ENCODE results near the gene LMX1A. TPM values are rescaled to one million over a fixed set of nuclear protein-coding genes. Genes with fewer than 3 reads are reported as not detected.

LMX1A gene
- total RNA-seq, 1 donor from 2014 or later: not detected

DNA sequence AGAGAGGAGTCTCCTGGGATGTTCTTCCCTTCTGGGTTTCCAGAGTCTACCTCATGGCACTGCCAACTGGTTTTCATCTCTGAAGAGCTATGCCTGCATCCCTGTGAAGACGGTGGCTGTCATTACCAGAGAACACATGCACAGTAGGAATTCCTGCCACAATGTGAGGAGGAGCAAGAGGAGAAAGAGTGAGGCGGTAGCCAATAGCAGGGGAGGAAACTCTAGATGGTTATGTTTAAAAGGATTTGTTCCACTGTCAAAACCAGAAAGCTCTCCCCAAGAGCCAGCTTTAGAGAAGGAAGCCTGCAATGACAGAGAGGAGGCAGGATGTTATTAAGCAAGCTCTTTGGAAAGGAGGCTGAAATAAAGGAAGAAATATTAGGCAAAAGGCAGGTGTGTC, 12.3 kb downstream of the LMX1A start:
- H3K36me3 Mint-ChIP-seq (ENCODE audit: low read depth): no peaks in the 10 kb centered on the region
- peaks cover 94% of the 10 kb centered on the region for H3K27me3 Mint-ChIP-seq (ENCODE audit: low read depth)
- peaks cover 4% of the 10 kb centered on the region for H3K4me1 Mint-ChIP-seq
- no peak overlapping the region for H3K4me3 Mint-ChIP-seq
- DNase-seq (ENCODE audit: low read depth, low spot score): no peak
- no peaks in the 10 kb centered on the region for H3K9me3 Mint-ChIP-seq
- TF ChIP-seq, protein P1, sequence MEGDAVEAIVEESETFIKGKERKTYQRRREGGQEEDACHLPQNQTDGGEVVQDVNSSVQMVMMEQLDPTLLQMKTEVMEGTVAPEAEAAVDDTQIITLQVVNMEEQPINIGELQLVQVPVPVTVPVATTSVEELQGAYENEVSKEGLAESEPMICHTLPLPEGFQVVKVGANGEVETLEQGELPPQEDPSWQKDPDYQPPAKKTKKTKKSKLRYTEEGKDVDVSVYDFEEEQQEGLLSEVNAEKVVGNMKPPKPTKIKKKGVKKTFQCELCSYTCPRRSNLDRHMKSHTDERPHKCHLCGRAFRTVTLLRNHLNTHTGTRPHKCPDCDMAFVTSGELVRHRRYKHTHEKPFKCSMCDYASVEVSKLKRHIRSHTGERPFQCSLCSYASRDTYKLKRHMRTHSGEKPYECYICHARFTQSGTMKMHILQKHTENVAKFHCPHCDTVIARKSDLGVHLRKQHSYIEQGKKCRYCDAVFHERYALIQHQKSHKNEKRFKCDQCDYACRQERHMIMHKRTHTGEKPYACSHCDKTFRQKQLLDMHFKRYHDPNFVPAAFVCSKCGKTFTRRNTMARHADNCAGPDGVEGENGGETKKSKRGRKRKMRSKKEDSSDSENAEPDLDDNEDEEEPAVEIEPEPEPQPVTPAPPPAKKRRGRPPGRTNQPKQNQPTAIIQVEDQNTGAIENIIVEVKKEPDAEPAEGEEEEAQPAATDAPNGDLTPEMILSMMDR (conservative IDR thresholded peaks at IDR 0.05): no peak
- no peak overlapping the region for H3K27ac Mint-ChIP-seq (ENCODE audit: unreplicated experiment)

DNA sequence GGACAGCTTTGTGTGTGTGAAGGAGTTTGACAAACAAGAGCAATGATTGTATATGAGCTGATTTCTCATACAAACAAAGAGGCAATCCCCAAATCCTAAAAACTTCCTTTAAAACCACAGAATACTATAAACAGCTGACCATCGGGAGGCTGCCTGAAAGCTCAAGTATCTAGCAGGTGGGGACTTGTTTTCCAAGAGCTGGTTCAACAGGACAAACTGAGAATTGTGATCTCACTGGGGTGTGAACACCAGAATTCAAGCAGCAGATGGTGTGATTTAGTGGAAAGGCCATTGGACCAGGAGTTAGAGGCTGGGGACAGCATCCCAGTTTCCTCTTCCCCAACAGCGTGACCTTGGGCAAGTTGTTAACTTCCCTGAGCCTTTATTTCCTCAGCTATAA, 13.9 kb downstream of the LMX1A start:
- H3K9me3 Mint-ChIP-seq: no peaks in the 10 kb centered on the region
- peaks cover 89% of the 10 kb centered on the region for H3K27me3 Mint-ChIP-seq (ENCODE audit: low read depth)
- H3K4me1 Mint-ChIP-seq: peaks cover 4% of the 10 kb centered on the region
- DNase-seq (ENCODE audit: low read depth, low spot score): no peak
- TF ChIP-seq, protein P1 (conservative IDR thresholded peaks at IDR 0.05): no peak
- no peaks in the 10 kb centered on the region for H3K36me3 Mint-ChIP-seq (ENCODE audit: low read depth)
- H3K27ac Mint-ChIP-seq (ENCODE audit: unreplicated experiment): no peak overlapping the region
- H3K4me3 Mint-ChIP-seq: no peak overlapping the region

DNA sequence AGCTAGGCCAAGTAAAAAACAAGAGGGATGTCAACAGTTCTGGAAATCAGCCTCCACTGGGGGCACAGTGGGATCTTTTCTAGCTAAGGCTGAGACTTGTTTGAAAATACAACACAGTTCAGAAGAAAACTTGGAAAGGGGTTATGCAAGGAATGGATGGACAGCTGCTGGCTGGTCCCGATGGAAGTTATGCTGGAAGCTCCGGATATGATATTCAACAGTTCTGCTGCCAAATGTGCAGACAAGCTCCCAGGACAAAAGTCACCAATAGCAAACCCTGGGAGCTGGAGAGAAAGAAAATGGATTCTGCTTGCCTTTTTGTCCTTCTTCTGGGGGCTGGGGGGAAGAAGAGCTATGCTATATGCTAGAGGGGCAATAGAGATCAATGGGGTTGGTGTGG, 14.3 kb downstream of the LMX1A start:
- Mint-ChIP-seq H3K4me1 (peaks cover 4% of the 10 kb centered on the region), H3K9me3 (no peaks in the 10 kb centered on the region), H3K36me3 (ENCODE audit: low read depth) (no peaks in the 10 kb centered on the region), H3K4me3 (no peak overlapping the region), H3K27ac (ENCODE audit: unreplicated experiment) (no peak overlapping the region), H3K27me3 (ENCODE audit: low read depth) (peaks cover 89% of the 10 kb centered on the region)
- TF ChIP-seq, protein P1 (conservative IDR thresholded peaks at IDR 0.05): no peak
- DNase-seq (ENCODE audit: low read depth, low spot score): no peak

DNA sequence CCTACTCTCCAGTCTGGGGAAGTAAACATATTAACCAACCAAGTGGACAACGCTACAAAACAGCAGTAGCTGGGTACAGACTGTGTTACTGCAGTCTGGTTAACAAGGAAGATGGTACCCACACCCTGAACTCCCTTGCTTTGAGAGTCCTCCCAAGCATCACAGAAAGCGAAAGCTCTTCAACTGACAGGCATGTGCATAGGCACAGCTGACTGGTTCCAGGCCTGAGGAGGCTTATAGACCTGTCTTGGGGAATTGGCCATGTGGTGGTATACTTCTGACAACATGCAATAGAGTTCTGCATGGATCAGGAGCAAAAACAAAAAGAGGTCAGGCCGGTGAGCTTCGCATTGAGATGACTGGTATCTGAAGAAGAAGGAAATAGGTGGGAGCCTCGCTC, 17.4 kb downstream of the LMX1A start:
- no peaks in the 10 kb centered on the region for H3K36me3 Mint-ChIP-seq (ENCODE audit: low read depth)
- no peak overlapping the region for H3K4me3 Mint-ChIP-seq
- peaks cover 72% of the 10 kb centered on the region for H3K27me3 Mint-ChIP-seq (ENCODE audit: low read depth)
- no peak for DNase-seq (ENCODE audit: low read depth, low spot score)
- no peaks in the 10 kb centered on the region for H3K9me3 Mint-ChIP-seq
- no peak overlapping the region for H3K27ac Mint-ChIP-seq (ENCODE audit: unreplicated experiment)
- TF ChIP-seq, protein P1 (conservative IDR thresholded peaks at IDR 0.05): no peak
- H3K4me1 Mint-ChIP-seq: peaks cover 3% of the 10 kb centered on the region

DNA sequence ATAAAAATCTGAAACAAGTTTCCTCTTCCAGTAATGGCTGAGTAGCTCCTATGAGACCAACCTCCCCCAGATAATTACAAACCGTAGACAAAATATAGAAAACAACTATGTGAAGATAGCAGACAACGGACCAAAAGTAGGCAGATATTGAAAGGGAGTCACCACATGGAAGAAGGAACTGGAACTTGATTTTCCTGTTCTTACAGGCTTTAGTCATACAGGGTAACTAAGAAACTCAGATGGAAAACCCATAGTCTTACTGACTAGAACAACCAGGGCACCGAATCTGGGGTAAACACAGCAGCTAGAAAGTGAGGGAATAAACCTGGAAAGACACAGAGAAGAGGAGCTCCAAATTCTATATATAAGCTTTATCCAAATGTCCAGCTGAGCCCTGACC, 26.0 kb downstream of the LMX1A start:
- peaks cover 65% of the 10 kb centered on the region for H3K27me3 Mint-ChIP-seq (ENCODE audit: low read depth)
- H3K27ac Mint-ChIP-seq (ENCODE audit: unreplicated experiment): no peak overlapping the region
- H3K4me1 Mint-ChIP-seq: peaks cover 5% of the 10 kb centered on the region
- DNase-seq (ENCODE audit: low read depth, low spot score): no peak
- no peaks in the 10 kb centered on the region for H3K9me3 Mint-ChIP-seq
- TF ChIP-seq, protein P1 (conservative IDR thresholded peaks at IDR 0.05): no peak
- no peak overlapping the region for H3K4me3 Mint-ChIP-seq
- no peaks in the 10 kb centered on the region for H3K36me3 Mint-ChIP-seq (ENCODE audit: low read depth)

DNA sequence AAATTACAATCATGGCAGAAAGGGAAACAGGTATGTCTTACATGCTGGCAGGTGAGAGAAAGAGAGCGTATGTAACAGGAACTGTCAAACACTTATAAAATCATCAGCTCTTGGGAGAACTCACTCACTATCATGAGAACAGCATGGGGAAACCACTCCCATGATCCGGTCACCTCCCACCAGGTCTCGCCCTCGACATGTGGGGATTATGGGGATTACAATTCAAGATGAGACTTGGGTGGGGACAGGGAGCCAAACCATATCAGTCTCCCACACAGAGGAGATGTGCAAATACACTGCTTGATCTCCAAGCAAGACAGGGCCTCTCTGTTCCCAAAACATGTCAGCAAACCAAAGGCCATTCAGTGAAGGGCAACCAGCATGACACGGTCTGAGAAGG, 27.4 kb downstream of the LMX1A start:
- peaks cover 5% of the 10 kb centered on the region for H3K4me1 Mint-ChIP-seq
- H3K27me3 Mint-ChIP-seq (ENCODE audit: low read depth): peaks cover 72% of the 10 kb centered on the region
- H3K36me3 Mint-ChIP-seq (ENCODE audit: low read depth): no peaks in the 10 kb centered on the region
- TF ChIP-seq, protein P1 (conservative IDR thresholded peaks at IDR 0.05): no peak
- no peak for DNase-seq (ENCODE audit: low read depth, low spot score)
- no peak overlapping the region for H3K4me3 Mint-ChIP-seq
- no peak overlapping the region for H3K27ac Mint-ChIP-seq (ENCODE audit: unreplicated experiment)
- H3K9me3 Mint-ChIP-seq: no peaks in the 10 kb centered on the region
